ENCODE measurements around the gene OR1F1.
A peak's percentile ranks its signal among the peaks of the same experiment; 100 is the strongest.
"Not testable (repeated sequence)": the region's sequence is repeated elsewhere in the genome, so short reads cannot be mapped to it uniquely, and the experiment has no call there.

OR1F1 gene

GRCh38 chr16:3175157-3176093 lies 12.6 kb upstream of the OR1F1 start:
- DNase-seq = peak; percentile 82

DNA sequence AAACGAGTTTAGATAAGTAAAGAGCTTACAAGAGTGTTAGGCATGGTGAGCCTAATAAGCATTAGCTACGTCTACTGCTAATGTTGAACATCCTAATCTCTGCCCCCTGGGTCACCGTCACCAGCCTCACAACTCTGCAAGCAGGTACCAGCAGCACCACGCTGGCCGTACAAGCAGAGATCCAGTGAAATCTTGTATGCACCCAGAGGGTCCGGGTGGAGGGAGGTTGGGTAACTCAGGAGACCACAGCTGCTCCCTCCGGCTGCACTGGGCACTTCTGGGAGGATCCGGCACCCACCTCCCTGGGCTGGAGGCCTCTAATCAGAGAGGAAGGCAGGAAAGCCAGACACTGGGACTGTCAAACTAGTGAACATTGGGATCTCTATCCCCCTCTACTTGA lies 8.4 kb upstream of the OR1F1 start:
- no peak for DNase-seq

- peak; percentile 49 for DNase-seq
Measured at GRCh38 chr16:3180445-3180878, 7.5 kb upstream of the OR1F1 start.

GRCh38 chr16:3182293-3182607 lies 5.8 kb upstream of the OR1F1 start:
- DNase-seq = not testable (repeated sequence)

DNA sequence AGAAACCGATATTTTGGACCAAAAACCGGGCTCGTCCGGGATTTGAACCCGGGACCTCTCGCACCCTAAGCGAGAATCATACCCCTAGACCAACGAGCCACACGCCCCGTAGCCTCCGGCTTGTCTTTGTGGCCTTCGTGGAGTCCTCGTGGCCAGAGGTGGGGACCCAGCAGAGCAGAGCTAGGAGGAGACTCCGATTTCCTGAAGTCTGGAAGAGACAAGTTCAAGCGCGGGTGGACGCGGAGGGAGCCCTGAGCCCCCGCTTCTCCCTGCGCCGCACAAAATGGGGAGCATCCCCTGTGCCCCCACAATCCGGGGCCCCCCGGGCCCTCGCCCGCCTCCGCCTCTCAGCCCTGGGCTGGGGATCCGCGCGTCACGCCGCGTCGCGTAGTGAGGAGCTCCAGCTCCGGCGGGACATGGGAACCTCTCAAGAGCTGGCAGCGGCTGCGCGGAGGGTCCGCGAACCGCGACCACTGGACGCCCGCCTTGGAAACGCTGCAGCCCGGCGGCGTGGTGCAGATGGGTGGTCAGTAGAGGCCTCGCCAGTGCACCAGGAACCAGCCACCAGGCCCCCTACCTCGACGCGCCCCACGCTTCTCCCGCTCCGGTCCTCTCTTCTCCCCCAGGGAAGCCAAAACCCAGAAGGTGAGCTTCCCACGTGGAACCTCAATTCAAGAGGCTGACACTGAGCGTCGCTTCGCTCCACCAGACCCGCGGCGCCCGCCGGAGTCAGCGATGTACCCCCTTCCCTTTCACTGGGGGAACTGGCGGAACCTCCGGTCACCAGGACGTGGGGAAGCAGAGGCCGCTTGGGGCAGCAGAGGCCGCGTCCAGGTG lies 5.2 kb upstream of the OR1F1 start:
- peak; percentile 80 for DNase-seq

GRCh38 chr16:3183445-3184139 lies 4.4 kb upstream of the OR1F1 start:
- DNase-seq = no peak

DNA sequence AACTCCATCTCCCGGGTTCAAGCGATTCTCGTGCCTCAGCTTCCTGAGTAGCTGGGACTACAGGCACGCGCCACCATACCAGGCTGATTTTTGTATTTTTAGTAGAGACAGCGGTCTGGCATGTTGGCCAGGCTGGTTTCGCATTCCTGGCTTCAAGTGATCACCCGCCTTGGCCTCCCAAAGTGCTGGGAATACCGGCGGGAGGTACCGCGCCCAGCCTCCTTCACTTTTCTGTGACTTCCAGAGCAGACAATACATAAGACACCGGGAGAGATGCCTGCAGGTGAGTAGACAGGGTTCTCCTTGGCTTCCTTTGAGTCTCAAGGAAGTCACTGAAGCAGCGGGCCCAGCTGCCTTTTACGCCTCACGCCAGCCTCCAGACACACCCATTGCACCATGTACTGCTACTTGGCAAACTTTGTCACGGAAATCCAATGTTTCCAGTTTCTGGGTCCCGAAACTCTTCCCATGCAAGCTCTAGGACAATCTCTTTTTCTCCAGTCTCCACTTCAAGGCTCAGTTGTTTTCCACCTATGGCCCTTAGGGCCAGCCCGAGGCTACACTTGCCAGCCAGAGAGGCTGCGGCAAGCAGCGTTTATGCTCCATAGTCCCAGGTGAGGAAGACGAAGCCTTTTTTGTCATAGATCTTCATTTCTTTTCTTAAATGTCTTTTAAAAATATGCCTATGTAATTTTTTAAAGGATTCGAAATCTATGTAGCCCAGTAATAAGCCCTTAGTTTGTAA lies 886 bp upstream of the OR1F1 start:
- no peak for DNase-seq

DNA sequence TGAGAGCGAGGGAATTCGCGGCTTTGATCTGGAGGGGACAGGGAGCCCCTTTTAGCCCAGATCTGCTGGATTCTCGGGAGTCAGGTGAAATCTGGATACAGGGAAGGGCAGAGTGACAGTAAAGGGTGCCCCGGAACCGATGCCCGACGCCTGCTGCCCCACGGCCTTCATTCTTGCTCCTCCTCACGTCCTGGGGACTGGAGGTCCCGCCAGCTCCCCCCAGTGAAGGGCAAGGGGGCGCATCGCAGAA lies 596 bp downstream of the OR1F1 start:
- DNase-seq = no peak

GRCh38 chr16:3188925-3189825 lies 1.2 kb downstream of the OR1F1 start:
- DNase-seq = peak; percentile 84

DNA sequence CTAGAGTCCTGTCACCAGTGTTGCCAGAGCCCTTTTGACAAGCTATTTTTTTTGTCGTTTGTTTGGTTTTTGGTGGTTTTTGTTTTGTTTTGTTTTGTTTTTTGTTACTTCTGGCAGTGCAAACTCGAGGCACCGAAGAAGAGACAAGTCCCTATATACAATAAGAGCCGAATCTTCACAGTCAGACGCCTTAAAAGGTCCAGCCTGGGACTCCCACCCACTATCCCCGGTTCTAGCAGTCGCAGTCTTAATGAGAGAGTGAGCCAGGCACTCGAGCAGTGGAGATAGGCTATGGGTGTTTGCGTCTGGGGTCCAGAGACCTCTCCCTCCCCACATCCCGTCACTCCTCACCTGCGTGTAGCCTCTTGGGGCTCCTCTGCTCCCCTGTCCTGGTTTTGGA lies 1.9 kb downstream of the OR1F1 start:
- DNase-seq = no peak

DNA sequence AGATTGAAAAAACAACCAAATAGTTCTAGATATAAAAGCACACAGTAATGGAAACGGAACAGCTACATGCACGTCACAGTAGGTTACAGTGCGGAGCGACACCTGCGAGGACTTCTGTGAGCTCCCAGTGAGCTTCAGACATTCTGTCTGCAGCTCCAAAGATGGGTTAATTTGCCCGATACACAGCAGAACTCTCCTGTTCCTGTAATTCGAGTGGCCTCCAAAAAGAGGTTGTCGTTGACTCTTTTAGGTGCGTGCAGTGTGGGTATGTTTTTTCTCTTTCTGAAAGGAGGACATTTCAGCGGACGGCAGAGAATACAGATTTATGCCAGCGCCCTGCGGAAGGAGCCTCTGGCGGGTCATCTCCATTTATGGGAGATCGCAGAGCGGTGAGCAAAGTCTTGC lies 2.9 kb downstream of the OR1F1 start:
- no peak for DNase-seq

DNA sequence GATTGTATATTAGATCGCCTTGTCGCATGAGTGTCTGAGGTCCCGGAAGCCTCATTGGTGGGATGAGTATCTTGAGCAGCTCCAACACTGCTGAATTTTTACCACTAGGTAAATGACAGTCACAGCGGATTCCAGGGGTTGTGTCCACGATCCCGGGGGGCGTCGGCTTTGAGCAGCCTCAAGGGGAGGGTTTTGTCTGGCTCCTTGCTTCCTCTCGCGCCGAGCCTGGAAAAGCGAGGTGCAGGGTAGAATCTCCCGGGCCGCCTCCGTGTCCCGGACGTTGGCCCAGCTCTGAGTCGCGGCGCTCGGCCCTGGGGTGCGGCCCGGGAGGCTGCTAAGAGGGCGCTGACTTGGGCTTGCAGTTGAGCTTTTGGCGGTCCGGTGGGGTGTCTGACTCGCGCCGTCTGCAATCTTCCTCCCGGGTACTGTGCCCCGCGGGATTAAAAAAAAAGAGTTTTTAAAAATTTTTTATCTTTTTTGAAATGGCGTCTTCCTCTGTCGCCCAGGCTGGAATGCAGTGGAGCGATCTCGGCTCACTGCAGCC lies 4.5 kb downstream of the OR1F1 start:
- DNase-seq = no peak

DNA sequence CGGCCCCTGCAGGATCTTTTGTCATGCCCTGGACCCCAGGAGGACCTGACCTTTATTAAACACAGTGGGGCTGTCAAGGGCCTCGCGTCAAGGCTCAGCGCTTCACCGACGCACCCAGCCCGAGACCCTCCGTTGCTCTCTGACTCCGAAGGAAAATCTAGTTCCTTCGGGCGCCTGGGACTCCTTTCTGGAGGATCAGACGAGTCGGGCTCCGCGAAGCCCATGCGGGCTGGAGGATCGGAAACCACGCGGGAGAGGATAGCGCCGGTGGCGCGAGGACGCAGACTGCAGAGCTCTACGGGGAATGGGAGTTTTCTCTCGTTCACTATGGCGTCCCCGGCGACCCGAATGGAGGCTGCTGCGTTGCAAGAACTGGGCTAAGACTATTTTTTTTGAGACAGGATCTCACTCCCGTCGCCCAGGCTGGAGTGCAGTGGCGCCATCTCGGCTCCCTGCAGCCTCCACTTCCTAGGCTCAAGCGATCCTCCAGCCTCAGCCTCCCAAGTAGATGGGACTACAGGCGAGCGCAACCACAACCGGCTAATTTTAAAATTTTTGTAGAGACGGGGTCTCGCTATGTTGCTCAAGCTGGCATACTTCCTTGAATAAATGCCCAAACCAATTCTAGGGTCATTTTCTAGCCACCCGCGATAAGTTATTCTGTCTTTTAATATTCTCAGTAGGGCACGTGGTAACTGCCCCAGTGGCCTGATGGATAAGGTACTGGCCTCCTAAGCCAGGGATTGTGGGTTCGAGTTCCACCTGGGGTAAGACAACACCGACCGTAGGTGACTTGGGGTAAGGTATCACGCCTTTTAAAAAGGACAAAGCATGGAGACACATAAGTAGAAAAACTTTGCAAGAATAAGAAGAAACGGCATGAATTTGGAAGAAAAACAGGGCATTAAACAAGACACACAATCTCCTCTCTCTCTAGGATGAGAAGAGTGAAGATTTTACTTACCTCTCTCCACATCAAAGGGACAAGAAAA lies 5.5 kb downstream of the OR1F1 start:
- DNase-seq = no peak

GRCh38 chr16:3194792-3195191 lies 6.8 kb downstream of the OR1F1 start:
- DNase-seq = peak; percentile 36

- peak; percentile 32 for DNase-seq
Measured at GRCh38 chr16:3195975-3196374, 8.0 kb downstream of the OR1F1 start.

DNA sequence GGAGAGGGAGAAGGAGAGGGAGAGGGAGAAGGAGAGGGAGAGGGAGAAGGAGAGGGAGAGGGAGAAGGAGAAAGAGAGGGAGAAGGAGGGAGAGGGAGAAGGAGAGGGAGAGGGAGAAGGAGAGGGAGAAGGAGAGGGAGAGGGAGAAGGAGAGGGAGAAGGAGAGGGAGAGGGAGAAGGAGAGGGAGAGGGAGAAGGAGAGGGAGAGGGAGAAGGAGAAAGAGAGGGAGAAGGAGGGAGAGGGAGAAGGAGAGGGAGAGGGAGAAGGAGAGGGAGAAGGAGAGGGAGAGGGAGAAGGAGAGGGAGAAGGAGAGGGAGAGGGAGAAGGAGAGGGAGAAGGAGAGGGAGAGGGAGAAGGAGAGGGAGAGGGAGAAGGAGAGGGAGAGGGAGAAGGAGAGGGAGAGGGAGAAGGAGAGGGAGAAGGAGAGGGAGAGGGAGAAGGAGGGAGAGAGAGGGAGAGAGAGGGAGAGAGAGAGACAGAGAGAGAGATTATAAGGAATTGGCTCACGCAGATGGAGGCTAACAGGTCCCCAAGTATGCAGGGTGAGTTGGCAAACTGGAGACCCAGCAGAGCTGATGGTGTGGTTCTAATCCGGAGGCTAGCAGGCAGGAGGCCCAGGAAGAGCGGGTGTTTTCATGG lies 9.8 kb downstream of the OR1F1 start:
- not testable (repeated sequence) for DNase-seq

GRCh38 chr16:3198334-3199072 lies 10.5 kb downstream of the OR1F1 start:
- DNase-seq = no peak

GRCh38 chr16:3202903-3203539 lies 15.0 kb downstream of the OR1F1 start:
- no peak for DNase-seq
